ENCODE data around the gene PIK3C2B. TPM values are rescaled to one million over a fixed set of nuclear protein-coding genes. Genes with fewer than 3 reads are reported as not detected.
A peak's percentile ranks its signal among the peaks of the same experiment; 100 is the strongest.

Gene PIK3C2B
- total RNA-seq, 1 experiment from 2014 or later: 19.1 TPM

- H3K4me3 ChIP-seq (ENCODE audit: low read depth in 2 of 2, low read length in 2 of 2): no peak overlapping the region
- peaks cover 3% of the 10 kb centered on the region; the same call in 1 of the 2 replicates for H3K9me3 ChIP-seq (ENCODE audit: control insufficient read depth, insufficient read depth, low read depth, low read length)
- in situ Hi-C loops (cut with HindIII; ENCODE audit: low pct_unique_long_range_greater_than_20kb, low sequenced_read_pairs): no loop called here
- TF ChIP-seq TCF7L2 (IDR thresholded peaks at IDR 0.05; ENCODE audit: low read depth, low read length): no peak
- TF ChIP-seq POLR2AphosphoS5 (IDR thresholded peaks at IDR 0.05; ENCODE audit: low read depth, low read length): no peak
- TF ChIP-seq CTCF (IDR thresholded peaks at IDR 0.05): no peak
- TF ChIP-seq REST (IDR thresholded peaks at IDR 0.05; ENCODE audit: insufficient read depth in 1 of 2, low read depth in 2 of 2, low read length in 1 of 2): no peak
- TF ChIP-seq SIN3A (IDR thresholded peaks at IDR 0.05; ENCODE audit: borderline replicate concordance, insufficient read depth, low read depth, low read length): no peak
- ATAC-seq (0 out of 2 replicates have a peak, but pooled peaks have one; percentile 12), DNase-seq (ENCODE audit: low read depth, low spot score) (no peak)
- H3K27ac ChIP-seq (ENCODE audit: low read length): no peak overlapping the region
- no peaks in the 10 kb centered on the region for H3K27me3 ChIP-seq (ENCODE audit: control insufficient read depth, insufficient read depth, low read length)
- intact Hi-C loops (cut with micrococcal nuclease; ENCODE audit: unreplicated experiment): no loop called here
- no peaks in the 10 kb centered on the region for H3K4me1 ChIP-seq (ENCODE audit: control insufficient read depth, insufficient read depth, low read length)
- ChIA-PET POLR2A (no interaction called here), CTCF (interaction anchor here (0.6 kb wide), 1 partner anchor 736 kb away, joined by 4 read pairs; no protein-coding TSS in a partner anchor)
- peaks cover 32% of the 10 kb centered on the region for H3K36me3 ChIP-seq (ENCODE audit: control insufficient read depth, insufficient read depth, low read length)
- no TSS peak for BruUV-seq (replicated peaks)
Measured at GRCh38 chr1:204528241-204528640, 33.6 kb upstream of the PIK3C2B start.

GRCh38 chr1:204524986-204525385 is 30.4 kb upstream of the PIK3C2B start:
- peaks cover 3% of the 10 kb centered on the region; the same call in 1 of the 2 replicates for H3K9me3 ChIP-seq (ENCODE audit: control insufficient read depth, insufficient read depth, low read depth, low read length)
- ChIA-PET POLR2A (interaction anchor here (1.8 kb wide), 1 partner anchor 9 kb away, joined by 6 read pairs; the partner anchor contains the start of gene MDM4), CTCF (interaction anchor here (1.4 kb wide), 1 partner anchor 18 kb away, joined by 3 read pairs; no protein-coding TSS in a partner anchor)
- no peak overlapping the region for H3K4me3 ChIP-seq (ENCODE audit: low read depth in 2 of 2, low read length in 2 of 2)
- 0 out of 2 replicates have a peak, but pooled peaks cover 2% of the 10 kb centered on the region for H3K4me1 ChIP-seq (ENCODE audit: control insufficient read depth, insufficient read depth, low read length)
- no peak for DNase-seq (ENCODE audit: low read depth, low spot score)
- no peaks in the 10 kb centered on the region for H3K27me3 ChIP-seq (ENCODE audit: control insufficient read depth, insufficient read depth, low read length)
- in situ Hi-C loops (cut with HindIII; ENCODE audit: low pct_unique_long_range_greater_than_20kb, low sequenced_read_pairs): no loop called here
- intact Hi-C loops (cut with micrococcal nuclease; ENCODE audit: unreplicated experiment): no loop called here
- BruUV-seq (replicated peaks): no TSS peak
- H3K27ac ChIP-seq (ENCODE audit: low read length): no peak overlapping the region
- no peak for ATAC-seq
- H3K36me3 ChIP-seq (ENCODE audit: control insufficient read depth, insufficient read depth, low read length): peaks cover 8% of the 10 kb centered on the region
- TF ChIP-seq CTCF (IDR thresholded peaks at IDR 0.05) (no peak), TCF7L2 (IDR thresholded peaks at IDR 0.05; ENCODE audit: low read depth, low read length) (no peak), REST (IDR thresholded peaks at IDR 0.05; ENCODE audit: insufficient read depth in 1 of 2, low read depth in 2 of 2, low read length in 1 of 2) (no peak), SIN3A (IDR thresholded peaks at IDR 0.05; ENCODE audit: borderline replicate concordance, insufficient read depth, low read depth, low read length) (no peak), POLR2AphosphoS5 (IDR thresholded peaks at IDR 0.05; ENCODE audit: low read depth, low read length) (no peak)
